IPS DF 6.9 (cell line): ENCODE results near the gene TUG1.

ENCODE experiments used
- DNase-seq: peaks from one replicate; pipeline ENCODE4 v3.0.0-alpha.2; 2013; ENCODE audit warnings: low read depth, low spot score
- H3K27ac ChIP-seq: one replicate; pipeline ENCODE4 v1.5.1; 2013; ENCODE audit warnings: low read length, control low read depth
- H3K27me3 ChIP-seq: 2 replicates; pipeline ENCODE4 v1.6.1; 2013; ENCODE audit warnings: mild to moderate bottlenecking, low read length; ENCODE audit not compliant: control insufficient read depth, insufficient read depth
- H3K36me3 ChIP-seq: 2 replicates; pipeline ENCODE4 v1.6.1; 2013; ENCODE audit warnings: low read length; ENCODE audit not compliant: control insufficient read depth, insufficient read depth
- H3K4me1 ChIP-seq: 2 replicates; pipeline ENCODE4 v1.6.1; 2013; ENCODE audit warnings: low read length; ENCODE audit not compliant: control insufficient read depth, insufficient read depth
- H3K4me3 ChIP-seq: 2 replicates; pipeline ENCODE4 v1.5.1; 2013; ENCODE audit warnings: mild to moderate bottlenecking, low read length
- H3K9me3 ChIP-seq: 2 replicates; pipeline ENCODE4 v1.6.1; 2013; ENCODE audit warnings: low read length, inconsistent platforms; ENCODE audit not compliant: control insufficient read depth, insufficient read depth
- WGBS: extraction: QIAGEN DNeasy Blood & Tissue Kit; methylation state at CpG from one replicate; pipeline ENCODE4 v1.1.7; 2013; ENCODE audit warnings: mixed read lengths, missing lambda C conversion rate; ENCODE audit not compliant: insufficient read length, insufficient coverage; 5-methylcytosine and 5-hydroxymethylcytosine counted together

TUG1 gene

DNA sequence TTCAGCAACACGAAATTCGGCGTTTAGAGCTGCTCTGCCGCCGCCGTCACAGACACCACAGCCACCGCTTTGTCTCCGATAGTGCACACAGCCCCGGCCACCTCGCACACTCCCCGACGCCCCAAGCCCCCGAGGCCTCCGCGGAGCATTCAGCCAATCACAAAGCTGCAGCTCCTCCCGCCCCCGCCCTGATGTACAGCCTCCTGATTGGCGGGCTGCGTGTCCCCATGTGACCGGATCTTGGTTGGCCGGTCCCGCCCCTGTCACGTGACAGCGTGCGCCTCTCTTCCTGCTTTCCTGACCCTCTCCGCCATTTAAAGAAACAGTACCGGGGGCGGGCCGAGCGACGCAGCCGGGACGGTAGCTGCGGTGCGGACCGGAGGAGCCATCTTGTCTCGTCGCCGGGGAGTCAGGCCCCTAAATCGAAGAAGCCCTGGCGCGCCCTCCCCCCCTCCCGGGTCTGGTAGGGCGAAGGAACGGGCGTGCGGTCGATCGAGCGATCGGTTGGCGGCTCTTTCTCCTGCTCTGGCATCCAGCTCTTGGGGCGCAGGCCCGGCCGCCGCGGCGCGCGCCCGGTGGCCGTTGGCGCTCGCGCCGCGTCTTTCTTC lies at the start of gene TUG1:
TSS of gene TUG1 (plus strand) at position 342 of the 608 bp plus-strand sequence.
- WGBS: no CpG with 5 or more reads among the region's 67 CpGs
- DNase-seq: peak; percentile 94
- Histone ChIP-seq H3K27ac (no peak within 1 kb of the TSS), H3K4me3 (peak within 1 kb of the TSS; percentile 65), H3K36me3 (peaks cover 10% of the 10 kb centered on the region; the same call in 1 of the 2 replicates), H3K4me1 (peaks cover 1% of the 10 kb centered on the region; the same call in 1 of the 2 replicates), H3K9me3 (no peaks in the 10 kb centered on the region), H3K27me3 (no peaks in the 10 kb centered on the region)

- Histone ChIP-seq H3K4me3 (no peak overlapping the region), H3K36me3 (peaks cover 8% of the 10 kb centered on the region; the same call in 1 of the 2 replicates), H3K4me1 (no peaks in the 10 kb centered on the region), H3K27me3 (no peaks in the 10 kb centered on the region), H3K27ac (no peak overlapping the region), H3K9me3 (no peaks in the 10 kb centered on the region)
- DNase-seq: no peak
- no CpG with 5 or more reads among the region's 7 CpGs for WGBS
These were observed 49.1 kb upstream of the TUG1 start for GRCh38 chr22:30919973-30920372.

DNA sequence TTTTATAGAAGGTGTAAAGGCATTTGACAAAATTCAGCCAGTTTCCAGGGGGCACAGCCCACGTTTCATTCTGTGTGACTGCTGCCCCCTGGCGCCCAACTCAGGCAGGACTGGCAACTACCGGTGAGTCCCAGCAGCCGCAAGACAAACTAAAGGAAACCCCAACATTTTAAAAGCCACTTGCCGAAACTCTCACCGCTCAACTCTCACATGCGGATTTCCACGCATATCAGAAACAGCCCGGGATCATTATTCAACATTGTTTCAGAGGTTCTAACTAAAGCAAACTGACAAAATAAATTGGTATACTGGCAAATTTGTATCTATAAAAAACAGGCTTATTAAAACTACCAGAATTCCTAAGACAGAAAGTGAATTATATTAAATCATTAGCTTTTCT lies 48.7 kb upstream of the TUG1 start:
- H3K9me3 ChIP-seq: no peaks in the 10 kb centered on the region
- H3K36me3 ChIP-seq: peaks cover 11% of the 10 kb centered on the region
- H3K27ac ChIP-seq: no peak overlapping the region
- peak; percentile 22 for DNase-seq
- WGBS: no CpG with 5 or more reads among the region's 9 CpGs
- no peak overlapping the region for H3K4me3 ChIP-seq
- H3K27me3 ChIP-seq: no peaks in the 10 kb centered on the region
- no peaks in the 10 kb centered on the region for H3K4me1 ChIP-seq

GRCh38 chr22:30921108-30921507 lies 48.0 kb upstream of the TUG1 start:
- H3K27ac ChIP-seq: no peak overlapping the region
- peaks cover 17% of the 10 kb centered on the region for H3K36me3 ChIP-seq
- no peak overlapping the region for H3K4me3 ChIP-seq
- H3K4me1 ChIP-seq: no peaks in the 10 kb centered on the region
- H3K27me3 ChIP-seq: no peaks in the 10 kb centered on the region
- no peak for DNase-seq
- no peaks in the 10 kb centered on the region for H3K9me3 ChIP-seq
- WGBS: no CpG with 5 or more reads among the region's 6 CpGs

DNA sequence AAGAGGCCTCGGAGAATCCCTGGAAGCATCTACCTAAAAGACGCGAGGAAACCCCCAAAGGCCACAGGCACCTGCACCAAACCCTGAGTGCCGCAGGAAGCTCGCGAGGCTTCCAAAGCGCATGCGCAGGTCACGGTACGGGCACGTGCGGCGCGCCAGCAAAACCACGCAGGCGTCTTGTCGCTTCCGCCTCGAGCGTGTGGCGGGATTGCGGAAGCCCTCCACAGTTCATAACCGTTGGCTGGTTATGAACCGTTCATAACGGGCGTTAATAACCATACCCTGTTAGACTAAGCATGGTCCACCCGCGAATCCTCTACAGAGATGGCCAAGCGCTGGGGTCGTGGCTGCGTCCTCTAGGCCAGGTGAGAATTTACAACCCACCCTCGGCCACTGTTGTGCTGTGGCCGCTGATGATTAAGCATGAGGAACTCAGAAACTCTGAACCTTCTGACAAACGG lies 46.9 kb upstream of the TUG1 start:
- WGBS: no CpG with 5 or more reads among the region's 34 CpGs
- DNase-seq: no peak
- no peaks in the 10 kb centered on the region for H3K4me1 ChIP-seq
- H3K27me3 ChIP-seq: no peaks in the 10 kb centered on the region
- H3K27ac ChIP-seq: no peak overlapping the region
- no peak overlapping the region for H3K4me3 ChIP-seq
- peaks cover 26% of the 10 kb centered on the region for H3K36me3 ChIP-seq
- H3K9me3 ChIP-seq: no peaks in the 10 kb centered on the region

DNA sequence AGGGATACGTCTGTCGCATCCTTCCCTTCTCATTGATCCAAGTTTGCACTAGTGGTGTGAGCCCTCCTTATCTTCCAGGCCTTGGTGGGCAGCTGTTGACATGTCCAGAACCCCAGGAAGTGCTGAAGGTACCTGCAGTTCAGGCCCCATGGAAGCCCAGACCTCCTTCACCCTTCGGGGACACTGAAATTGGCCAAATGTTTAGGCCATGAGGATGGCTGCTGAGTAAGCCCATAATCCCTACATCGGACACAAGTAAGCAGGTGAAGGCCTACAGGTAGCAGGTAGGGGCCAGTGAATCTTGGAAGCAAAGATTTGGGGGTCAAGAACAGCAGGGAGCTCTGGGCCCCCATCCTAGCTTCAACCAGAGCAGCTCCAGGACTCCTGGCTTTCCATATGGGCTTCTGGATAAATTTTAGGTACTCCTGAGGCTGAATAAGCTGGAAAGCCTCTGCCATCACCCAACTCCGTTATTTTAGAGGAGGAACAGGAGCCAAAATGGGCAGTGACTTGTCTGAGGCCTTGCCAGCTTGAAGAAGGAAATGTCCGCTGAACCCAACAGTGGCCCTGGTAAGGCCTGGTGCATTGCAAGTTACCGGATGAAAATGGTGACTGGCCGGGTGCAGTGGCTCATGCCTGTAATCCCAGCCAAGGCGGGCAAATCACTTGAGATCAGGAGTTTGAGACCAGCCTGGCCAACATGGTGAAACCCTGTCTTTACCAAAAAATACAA lies 45.7 kb upstream of the TUG1 start:
- H3K4me3 ChIP-seq: no peak overlapping the region
- no peaks in the 10 kb centered on the region for H3K9me3 ChIP-seq
- H3K4me1 ChIP-seq: no peaks in the 10 kb centered on the region
- DNase-seq: no peak
- peaks cover 37% of the 10 kb centered on the region for H3K36me3 ChIP-seq
- H3K27ac ChIP-seq: no peak overlapping the region
- no CpG with 5 or more reads among the region's 9 CpGs for WGBS
- H3K27me3 ChIP-seq: no peaks in the 10 kb centered on the region

DNA sequence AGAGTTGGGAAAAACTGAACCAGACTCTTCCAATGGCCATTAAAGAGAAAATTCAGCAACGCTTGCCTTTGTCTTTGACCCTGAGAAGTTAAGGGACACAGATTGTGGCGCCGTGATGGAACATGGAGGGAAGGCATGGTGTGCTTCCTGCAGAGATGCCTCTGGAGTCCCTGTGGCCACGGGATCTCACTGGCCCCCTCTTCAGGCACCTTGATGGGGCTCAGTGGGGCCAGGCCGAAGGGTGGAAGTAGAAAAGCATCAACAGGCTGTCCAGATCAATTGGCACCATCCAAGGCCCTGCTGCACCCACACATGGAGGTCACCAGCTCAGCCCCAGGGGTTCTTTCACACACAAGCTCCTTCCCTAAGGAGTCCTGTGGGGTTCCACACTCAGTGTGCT lies 43.4 kb upstream of the TUG1 start:
- Histone ChIP-seq H3K27ac (no peak overlapping the region), H3K36me3 (peaks cover 44% of the 10 kb centered on the region), H3K27me3 (no peaks in the 10 kb centered on the region), H3K4me1 (no peaks in the 10 kb centered on the region), H3K9me3 (no peaks in the 10 kb centered on the region), H3K4me3 (no peak overlapping the region)
- no CpG with 5 or more reads among the region's 5 CpGs for WGBS
- no peak for DNase-seq

DNA sequence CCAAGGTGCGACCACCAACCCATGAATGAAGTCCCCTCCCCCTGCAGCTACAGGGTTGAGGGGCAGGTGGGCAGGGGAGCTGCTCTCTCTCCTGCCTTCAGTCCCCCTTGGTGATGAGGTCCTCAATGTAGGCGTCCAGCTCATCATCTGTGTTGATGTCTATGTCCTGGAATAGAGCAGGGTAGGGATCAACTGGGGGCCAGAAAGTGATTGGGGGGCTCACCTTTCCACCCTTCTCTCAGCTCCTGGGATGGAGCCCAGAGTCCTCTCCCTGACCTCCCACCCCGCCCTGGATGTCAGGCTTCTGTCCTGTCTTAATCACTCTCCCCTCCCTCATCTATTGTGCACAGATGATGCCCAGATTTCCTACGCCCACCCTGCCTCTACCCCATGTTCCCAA lies 42.4 kb upstream of the TUG1 start:
- Histone ChIP-seq H3K4me3 (no peak overlapping the region), H3K9me3 (no peaks in the 10 kb centered on the region), H3K27ac (no peak overlapping the region), H3K27me3 (no peaks in the 10 kb centered on the region), H3K4me1 (no peaks in the 10 kb centered on the region), H3K36me3 (peaks cover 52% of the 10 kb centered on the region)
- no peak for DNase-seq
- no CpG with 5 or more reads among the region's 4 CpGs for WGBS

DNA sequence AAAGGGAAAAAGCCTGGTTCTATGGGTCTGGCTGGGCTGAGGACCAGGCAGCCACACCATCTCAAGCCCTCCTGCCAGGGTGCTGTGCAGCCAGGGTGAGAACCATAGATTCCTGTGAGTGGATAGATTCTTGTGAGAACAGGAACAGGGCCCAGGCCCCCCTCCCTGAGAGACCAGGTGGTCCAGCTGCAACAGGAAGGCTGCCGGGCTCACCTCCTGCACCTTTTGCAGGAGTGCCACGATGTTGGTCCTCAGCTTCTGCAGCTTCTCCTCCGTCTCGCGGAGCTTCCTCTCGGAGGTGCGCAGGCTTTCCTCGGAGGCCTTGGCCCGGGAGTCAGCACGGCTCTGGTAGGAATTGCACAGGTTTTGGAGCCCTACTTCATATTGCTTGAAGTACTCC lies 41.3 kb upstream of the TUG1 start:
- Histone ChIP-seq H3K9me3 (no peaks in the 10 kb centered on the region), H3K27ac (no peak overlapping the region), H3K4me3 (no peak overlapping the region), H3K36me3 (peaks cover 63% of the 10 kb centered on the region), H3K4me1 (no peaks in the 10 kb centered on the region), H3K27me3 (no peaks in the 10 kb centered on the region)
- no CpG with 5 or more reads among the region's 10 CpGs for WGBS
- no peak for DNase-seq

DNA sequence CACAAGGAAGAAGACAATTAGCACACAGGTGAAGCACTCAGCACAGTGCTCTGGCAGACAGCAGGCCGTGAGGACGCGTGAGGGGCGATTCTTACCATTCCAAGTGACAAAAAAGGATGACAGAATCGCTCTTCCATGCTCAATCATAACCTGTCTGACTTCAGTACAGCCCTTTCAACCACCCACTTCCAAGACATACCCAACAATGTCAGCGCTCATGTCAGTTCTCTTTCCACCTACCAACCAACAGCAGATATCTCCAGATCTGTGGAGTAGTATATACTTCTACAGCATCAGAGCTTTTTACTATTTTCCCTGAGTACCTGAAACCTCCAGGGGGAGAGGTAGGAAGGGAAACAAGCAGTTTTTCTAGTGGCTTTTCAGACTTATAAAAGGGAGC lies 40.7 kb upstream of the TUG1 start:
- Histone ChIP-seq H3K27me3 (no peaks in the 10 kb centered on the region), H3K36me3 (peaks cover 69% of the 10 kb centered on the region), H3K27ac (no peak overlapping the region), H3K4me3 (no peak overlapping the region), H3K4me1 (no peaks in the 10 kb centered on the region), H3K9me3 (no peaks in the 10 kb centered on the region)
- no CpG with 5 or more reads among the region's 6 CpGs for WGBS
- no peak for DNase-seq

DNA sequence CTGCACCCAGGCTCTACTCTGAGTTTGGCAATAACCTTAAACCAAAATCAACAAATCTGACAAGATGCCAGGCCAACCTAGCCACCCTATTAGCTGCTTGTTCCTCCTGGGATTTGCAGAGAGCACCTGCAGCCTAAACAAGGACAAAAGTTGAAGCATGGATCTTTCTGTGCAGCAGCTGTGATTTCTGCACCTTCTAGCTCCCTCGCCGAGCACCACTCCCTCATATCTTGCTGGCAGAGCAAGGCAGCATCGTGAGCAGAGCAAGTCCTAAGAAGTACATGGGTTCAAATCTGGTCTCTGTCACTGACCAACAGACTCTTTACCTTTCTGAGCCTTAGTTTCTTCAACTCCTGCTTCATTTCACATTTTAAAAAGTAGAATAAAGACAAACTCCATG lies 38.8 kb upstream of the TUG1 start:
- no peak for DNase-seq
- Histone ChIP-seq H3K9me3 (no peaks in the 10 kb centered on the region), H3K27me3 (no peaks in the 10 kb centered on the region), H3K4me3 (no peak overlapping the region), H3K27ac (no peak overlapping the region), H3K36me3 (peaks cover 76% of the 10 kb centered on the region), H3K4me1 (no peaks in the 10 kb centered on the region)
- no CpG with 5 or more reads among the region's 3 CpGs for WGBS
